Spleen (tissue), 11 donors: ENCODE data around the gene CNTNAP2. TPM values are rescaled to one million over a fixed set of nuclear protein-coding genes. Genes with fewer than 3 reads are reported as not detected.

ENCODE experiments used
- DNase-seq: peaks from one replicate; pipeline ENCODE4 v3.0.0-alpha.2; 2020
- H3K27ac ChIP-seq, 8 donors: fragments of 200-600 bp; sonication (generic) in 7 of 8; 1 replicate in 4 of 8; 2 replicates in 4 of 8; pipeline versions ENCODE4 v1.5.0 to v1.8.0; 2016 to 2021; ENCODE audit warnings: inconsistent platforms in 4 of 8, mild to moderate bottlenecking in 4 of 8, moderate library complexity in 1 of 8
- H3K27me3 ChIP-seq, 7 donors: fragments of 200-600 bp; sonication (generic) in 6 of 7; replicated peaks in 1 of 7; 1 replicate in 4 of 7; 2 replicates in 3 of 7; pipeline versions ENCODE4 v1.5.0 to v1.8.0; 2016 to 2021; ENCODE audit warnings: inconsistent platforms in 3 of 7, mild to moderate bottlenecking in 1 of 7
- H3K36me3 ChIP-seq, 6 donors: fragments of 200-600 bp; sonication (generic) in 5 of 6; 1 replicate in 4 of 6; 2 replicates in 2 of 6; pipeline versions ENCODE4 v1.5.0 to v1.8.0; 2016 to 2021; ENCODE audit warnings: inconsistent platforms in 2 of 6
- H3K4me1 ChIP-seq, 6 donors: fragments of 200-600 bp; sonication (generic) in 5 of 6; 1 replicate in 3 of 6; 2 replicates in 3 of 6; pipeline versions ENCODE4 v1.5.0 to v1.8.0; 2016 to 2021; ENCODE audit warnings: inconsistent platforms in 3 of 6
- H3K4me3 ChIP-seq, 8 donors: fragments of 200-600 bp; sonication (generic) in 7 of 8; 1 replicate in 4 of 8; 2 replicates in 4 of 8; pipeline versions ENCODE4 v1.5.0 to v1.8.0; 2016 to 2021; ENCODE audit warnings: inconsistent platforms in 4 of 8, mild to moderate bottlenecking in 4 of 8, moderate library complexity in 2 of 8
- H3K9me3 ChIP-seq, 8 donors: fragments of 200-600 bp; sonication (generic) in 7 of 8; 1 replicate in 4 of 8; 2 replicates in 4 of 8; pipeline versions ENCODE4 v1.5.0 to v1.8.0; 2016 to 2021; ENCODE audit warnings: inconsistent platforms in 4 of 8
- CTCF ChIP-seq, 11 experiments: fragments of 200-600 bp in 7 of 11; fragments of 450-650 bp in 4 of 11; sonication (generic) in 4 of 11; IDR thresholded peaks in 8 of 11; conservative IDR thresholded peaks in 3 of 11; 1 replicate in 7 of 11; 2 replicates in 4 of 11; pipeline versions ENCODE4 v1.4.0 to v1.8.0; 2016 to 2021; ENCODE audit warnings: antibody characterized with exemption in 11 of 11, inconsistent platforms in 4 of 11, mild to moderate bottlenecking in 1 of 11
- POLR2A ChIP-seq, 3 donors: fragments of 450-650 bp; IDR thresholded peaks; one replicate each; pipeline ENCODE4 v1.5.1; 2017; ENCODE audit warnings: antibody characterized with exemption in 3 of 3, mild to moderate bottlenecking in 1 of 3
- POLR2AphosphoS5 ChIP-seq, 3 donors: sonication (generic); formaldehyde crosslinking; IDR thresholded peaks; one replicate each; pipeline ENCODE4 v1.5.1; 2017; ENCODE audit warnings: antibody characterized with exemption in 3 of 3
- WGBS, 5 donors: extraction: QIAGEN DNeasy Blood & Tissue Kit in 3 of 5; methylation state at CpG; one replicate each; pipeline versions ENCODE4 v1.1.5 to v1.1.7; 2013 to 2018; 5-methylcytosine and 5-hydroxymethylcytosine counted together
- intact Hi-C: fragments of 100-400 bp; cut with DNase I; formaldehyde crosslinking; loops from one replicate; pipeline ENCODE4 v1.15.0; 2023; ENCODE audit warnings: low total_unique reads
- polyA plus RNA-seq, 3 donors: library from polyadenylated mRNA; stranded (reverse); fragments of 200-250 nt; gene quantifications; one replicate each; pipeline ENCODE4 v1.2.1, GENCODE V29; 2013
- total RNA-seq, 7 donors: library from RNA; depleted of rRNA in 3 of 7; stranded (reverse); fragments of >200 nt in 3 of 7; fragmentation: NEBNext Ultra II Directional in 4 of 7; extraction: Animal tissue kit (Norgen Biotek cat#: 25700) in 4 of 7; gene quantifications; one replicate each; pipeline versions ENCODE4 v1.1.0 to v1.2.1, GENCODE V29; 2016 to 2021
- donor health status: healthy with polysubstance abuse.
- donor health status: DM: no; HTN: no; CAD: no; lungs with moderate emphysema.
- donor health status: DM: no; HTN: no; CAD: no.
- donor health status: Bipolar disorder and iron deficiency.
- donor health status: healthy.
- donor health status: DM: no; HTN: no; CAD: no.
- donor health status: DM: yes; HTN: yes; CAD: no.

Gene CNTNAP2
- total and polyA plus RNA-seq, 10 donors, result 0.13 to 2.0 (median 0.82) TPM

- WGBS, 5 donors, result 81 to 94% (median 89%) methylated on average over 1 of the region's 1 CpG
- Histone ChIP-seq H3K36me3 (no peaks in the 10 kb centered on the region), H3K4me1 (no peaks in the 10 kb centered on the region), H3K9me3 (peaks cover 0 to 5% (median 0%) of the 10 kb centered on the region in 8 donors), H3K4me3 (no peak overlapping the region), H3K27ac (no peak overlapping the region), H3K27me3 (no peaks in the 10 kb centered on the region)
- intact Hi-C loops, result no loop called here
- TF ChIP-seq POLR2AphosphoS5 (IDR thresholded peaks at IDR 0.05) (no peak), POLR2A (IDR thresholded peaks at IDR 0.05) (no peak), CTCF (IDR thresholded peaks at IDR 0.05 in 8 of 11, conservative IDR thresholded peaks at IDR 0.05 in 3 of 11) (no peak)
- no peak for DNase-seq
Measured at GRCh38 chr7:146702898-146703297, 586.3 kb downstream of the CNTNAP2 start.

- WGBS, 5 donors, result 60 to 71% (median 67%) methylated on average over 4 of the region's 4 CpGs
- H3K36me3 ChIP-seq, result no peaks in the 10 kb centered on the region
Measured at GRCh38 chr7:146709451-146710027, 592.9 kb downstream of the CNTNAP2 start.

GRCh38 chr7:146713205-146713604 lies 596.6 kb downstream of the CNTNAP2 start:
- no peak for TF ChIP-seq POLR2AphosphoS5 (IDR thresholded peaks at IDR 0.05)
- no peak for TF ChIP-seq POLR2A (IDR thresholded peaks at IDR 0.05)
- no peak for TF ChIP-seq CTCF (IDR thresholded peaks at IDR 0.05 in 8 of 11, conservative IDR thresholded peaks at IDR 0.05 in 3 of 11)
- Histone ChIP-seq H3K4me1 (no peaks in the 10 kb centered on the region), H3K36me3 (no peaks in the 10 kb centered on the region), H3K9me3 (no peaks in the 10 kb centered on the region), H3K4me3 (no peak overlapping the region), H3K27me3 (no peaks in the 10 kb centered on the region), H3K27ac (no peak overlapping the region)
- WGBS, 5 donors, result 77 to 86% (median 81%) methylated on average over 1 of the region's 1 CpG
- intact Hi-C loops, result no loop called here
- DNase-seq, result no peak

More at GRCh38 chr7:146709451-146710027, 592.9 kb downstream of the CNTNAP2 start:
- Histone ChIP-seq H3K4me1 (no peaks in the 10 kb centered on the region), H3K27me3 (no peaks in the 10 kb centered on the region), H3K4me3 (no peak overlapping the region), H3K27ac (no peak overlapping the region), H3K9me3 (peaks cover 0 to 5% (median 0%) of the 10 kb centered on the region in 8 donors)
- TF ChIP-seq POLR2A (IDR thresholded peaks at IDR 0.05) (no peak), CTCF (IDR thresholded peaks at IDR 0.05 in 8 of 11, conservative IDR thresholded peaks at IDR 0.05 in 3 of 11) (no peak), POLR2AphosphoS5 (IDR thresholded peaks at IDR 0.05) (no peak)
- intact Hi-C loops, result no loop called here
- no peak for DNase-seq

- no peaks in the 10 kb centered on the region for H3K27me3 ChIP-seq
- intact Hi-C loops, result no loop called here
Measured at GRCh38 chr7:146713934-146714333, 597.3 kb downstream of the CNTNAP2 start.

More at GRCh38 chr7:146713934-146714333, 597.3 kb downstream of the CNTNAP2 start:
- Histone ChIP-seq H3K27ac (no peak overlapping the region), H3K4me1 (no peaks in the 10 kb centered on the region), H3K36me3 (no peaks in the 10 kb centered on the region), H3K4me3 (no peak overlapping the region), H3K9me3 (no peaks in the 10 kb centered on the region)
- TF ChIP-seq POLR2A (IDR thresholded peaks at IDR 0.05) (no peak), POLR2AphosphoS5 (IDR thresholded peaks at IDR 0.05) (no peak), CTCF (IDR thresholded peaks at IDR 0.05 in 8 of 11, conservative IDR thresholded peaks at IDR 0.05 in 3 of 11) (no peak)
- 86 to 94% (median 90%) methylated on average over 3 of the region's 3 CpGs for WGBS, 5 donors
- DNase-seq, result no peak
